Mucosa of stomach (tissue), 1 donor: ENCODE measurements around the gene TUBB4B.
"Not testable (repeated sequence)": the region's sequence is repeated elsewhere in the genome, so short reads cannot be mapped to it uniquely, and the experiment has no call there.

Experiments used
- H3K27me3 ChIP-seq: one replicate; pipeline ENCODE4 v1.7.0; 2013; ENCODE audit warnings: mild to moderate bottlenecking, low read length; ENCODE audit not compliant: control insufficient read depth, insufficient read depth
- H3K36me3 ChIP-seq: one replicate; pipeline ENCODE4 v1.7.0; 2013; ENCODE audit warnings: low read length; ENCODE audit not compliant: control insufficient read depth, insufficient read depth
- H3K4me1 ChIP-seq: one replicate; pipeline ENCODE4 v1.7.0; 2013; ENCODE audit warnings: mild to moderate bottlenecking, low read length; ENCODE audit not compliant: control insufficient read depth, insufficient read depth
- H3K4me3 ChIP-seq: one replicate; pipeline ENCODE4 v1.7.0; 2013; ENCODE audit warnings: low read length
- H3K9ac ChIP-seq: one replicate; pipeline ENCODE4 v1.7.0; 2013; ENCODE audit warnings: mild to moderate bottlenecking, low read length, moderate library complexity
- H3K9me3 ChIP-seq: one replicate; pipeline ENCODE4 v1.7.0; 2013; ENCODE audit warnings: mild to moderate bottlenecking, low read length, moderate library complexity; ENCODE audit not compliant: control insufficient read depth
- donor health status: Pancreatic carcinoma.

Gene TUBB4B

GRCh38 chr9:137237759-137238726 is 3.0 kb upstream of the TUBB4B start:
- peaks cover 9% of the 10 kb centered on the region for H3K36me3 ChIP-seq
- H3K9ac ChIP-seq, result peak overlapping the region; percentile 48
- H3K4me1 ChIP-seq, result peaks cover 46% of the 10 kb centered on the region
- H3K9me3 ChIP-seq, result no peaks in the 10 kb centered on the region
- H3K4me3 ChIP-seq, result no peak overlapping the region
- peaks cover 27% of the 10 kb centered on the region for H3K27me3 ChIP-seq

GRCh38 chr9:137239541-137240200 is 1.4 kb upstream of the TUBB4B start:
- H3K4me3 ChIP-seq, result peak overlapping the region; percentile 41
- peaks cover 16% of the 10 kb centered on the region for H3K27me3 ChIP-seq
- H3K9ac ChIP-seq, H3K9me3 ChIP-seq: not testable (repeated sequence)
- H3K4me1 ChIP-seq, result peaks cover 62% of the 10 kb centered on the region
- H3K36me3 ChIP-seq, result peaks cover 18% of the 10 kb centered on the region

GRCh38 chr9:137240318-137240840 is 708 bp upstream of the TUBB4B start:
- Histone ChIP-seq H3K4me3 (peak overlapping the region; percentile 41), H3K36me3 (peaks cover 18% of the 10 kb centered on the region), H3K27me3 (peaks cover 11% of the 10 kb centered on the region), H3K9me3 (no peaks in the 10 kb centered on the region), H3K9ac (peak overlapping the region; percentile 69), H3K4me1 (peaks cover 64% of the 10 kb centered on the region)

GRCh38 chr9:137241490-137242268 is 592 bp downstream of the TUBB4B start:
- H3K36me3 ChIP-seq, result peaks cover 18% of the 10 kb centered on the region
- no peaks in the 10 kb centered on the region for H3K9me3 ChIP-seq
- H3K9ac ChIP-seq, result peak overlapping the region; percentile 77
- H3K4me1 ChIP-seq, result peaks cover 56% of the 10 kb centered on the region
- H3K27me3 ChIP-seq, result peaks cover 6% of the 10 kb centered on the region
- peak overlapping the region; percentile 82 for H3K4me3 ChIP-seq

GRCh38 chr9:137242269-137243203 is 1.4 kb downstream of the TUBB4B start:
- H3K27me3 ChIP-seq, result peaks cover 6% of the 10 kb centered on the region
- H3K9ac ChIP-seq, result peak overlapping the region; percentile 77
- no peaks in the 10 kb centered on the region for H3K9me3 ChIP-seq
- peaks cover 18% of the 10 kb centered on the region for H3K36me3 ChIP-seq
- peaks cover 48% of the 10 kb centered on the region for H3K4me1 ChIP-seq
- peak overlapping the region; percentile 82 for H3K4me3 ChIP-seq

GRCh38 chr9:137243266-137243625 is 2.2 kb downstream of the TUBB4B start:
- H3K9ac ChIP-seq, H3K9me3 ChIP-seq, H3K27me3 ChIP-seq: not testable (repeated sequence)
- peaks cover 18% of the 10 kb centered on the region for H3K36me3 ChIP-seq
- peak overlapping the region; percentile 4 for H3K4me3 ChIP-seq
- H3K4me1 ChIP-seq, result peaks cover 40% of the 10 kb centered on the region

- H3K27me3 ChIP-seq, result peaks cover 6% of the 10 kb centered on the region
- H3K36me3 ChIP-seq, result peaks cover 18% of the 10 kb centered on the region
- peaks cover 34% of the 10 kb centered on the region for H3K4me1 ChIP-seq
- peak overlapping the region; percentile 4 for H3K4me3 ChIP-seq
- no peaks in the 10 kb centered on the region for H3K9me3 ChIP-seq
- H3K9ac ChIP-seq, result no peak overlapping the region
These were observed 2.8 kb downstream of the TUBB4B start for GRCh38 chr9:137243626-137244485.

- Histone ChIP-seq H3K9me3 (no peaks in the 10 kb centered on the region), H3K27me3 (peaks cover 6% of the 10 kb centered on the region), H3K4me1 (peaks cover 33% of the 10 kb centered on the region), H3K4me3 (no peak overlapping the region), H3K36me3 (peaks cover 18% of the 10 kb centered on the region), H3K9ac (no peak overlapping the region)
These were observed 3.7 kb downstream of the TUBB4B start for GRCh38 chr9:137244486-137245449.

- H3K9me3 ChIP-seq, result no peaks in the 10 kb centered on the region
- H3K4me1 ChIP-seq, result peaks cover 33% of the 10 kb centered on the region
- H3K27me3 ChIP-seq, result peaks cover 6% of the 10 kb centered on the region
- no peak overlapping the region for H3K4me3 ChIP-seq
- H3K36me3 ChIP-seq, result peaks cover 18% of the 10 kb centered on the region
- no peak overlapping the region for H3K9ac ChIP-seq
These were observed 4.6 kb downstream of the TUBB4B start for GRCh38 chr9:137245450-137246421.
